AG09309 (cell line): ENCODE data around the gene PGM1.

ENCODE experiments used
- DNase-seq: peaks from one replicate; pipeline ENCODE4 v3.0.0-alpha.2; 2010; ENCODE audit warnings: low read depth
- H3K4me3 ChIP-seq: 2 replicates; pipeline ENCODE4 v1.5.1; 2011; ENCODE audit warnings: mild to moderate bottlenecking, low read depth, low read length, moderate library complexity; ENCODE audit not compliant: control insufficient read depth
- CTCF ChIP-seq: IDR thresholded peaks from 2 replicates; pipeline ENCODE4 v1.5.1; 2011; ENCODE audit warnings: mild to moderate bottlenecking, low read depth, low read length, inconsistent platforms; ENCODE audit not compliant: insufficient read depth, control insufficient read depth; ENCODE audit errors: missing control alignments

Gene PGM1

GRCh38 chr1:63611231-63611630 is 18.0 kb downstream of the PGM1 start:
- no peak overlapping the region for H3K4me3 ChIP-seq
- DNase-seq, result no peak
- no peak for TF ChIP-seq CTCF

- TF ChIP-seq CTCF, result no peak
- H3K4me3 ChIP-seq, result no peak overlapping the region
- DNase-seq, result no peak
Observed at GRCh38 chr1:63612564-63612963, 19.4 kb downstream of the PGM1 start.

- no peak for TF ChIP-seq CTCF
- H3K4me3 ChIP-seq, result no peak overlapping the region
- DNase-seq, result no peak
Observed at GRCh38 chr1:63612971-63613370, 19.8 kb downstream of the PGM1 start.

- H3K4me3 ChIP-seq, result no peak overlapping the region
- DNase-seq, result peak; percentile 34
- peak; percentile 55 for TF ChIP-seq CTCF
Observed at GRCh38 chr1:63615768-63616420, 22.7 kb downstream of the PGM1 start.

- TF ChIP-seq CTCF, result no peak
- H3K4me3 ChIP-seq, result no peak overlapping the region
- no peak for DNase-seq
Observed at GRCh38 chr1:63617450-63617849, 24.2 kb downstream of the PGM1 start.

GRCh38 chr1:63618011-63618410 is 24.8 kb downstream of the PGM1 start:
- no peak for TF ChIP-seq CTCF
- no peak overlapping the region for H3K4me3 ChIP-seq
- peak; percentile 38 for DNase-seq
